SK-N-SH (cell line): Measurements from ENCODE around the gene PDE9A. TPM values are rescaled to one million over a fixed set of nuclear protein-coding genes. Genes with fewer than 3 reads are reported as not detected.

Experiments
- CTCF ChIA-PET: fragments of 300-600, 350-600 bp; formaldehyde crosslinking; extraction: SDS; loops from one replicate; lab custom pipeline; 2021; lab: Yijun Ruan, JAX
- POLR2A ChIA-PET: fragments of 350-600 bp; sonication (Branson Sonifier 250); formaldehyde crosslinking; extraction: SDS; loops from one replicate; lab custom pipeline; 2020; ENCODE audit warnings: antibody characterized with exemption, inconsistent platforms; lab: Yijun Ruan, JAX
- DNase-seq: peaks from one replicate; pipeline ENCODE4 v3.0.0; 2012
- H2AFZ ChIP-seq: fragments of 200-600 bp; sonication (generic); 2 replicates; pipeline ENCODE4 v1.8.1; 2016; ENCODE audit warnings: antibody characterized with exemption, mild to moderate bottlenecking, low read depth
- H3F3A ChIP-seq: fragments of 200-600 bp; sonication (generic); replicated peaks from 2 replicates; pipeline ENCODE3; 2016; ENCODE audit warnings: antibody characterized with exemption, mild to moderate bottlenecking; ENCODE audit not compliant: insufficient read depth
- H3K27ac ChIP-seq, 2 experiments: fragments of 200-500 bp in 1 of 2; fragments of 200-600 bp in 1 of 2; sonication (Bioruptor generic) in 1 of 2; sonication (generic), shearing (Covaris generic) in 1 of 2; 2 replicates each; pipeline versions ENCODE4 v1.5.1 to v1.6.1; 2014 to 2016; ENCODE audit warnings: low read depth in 2 of 2, inconsistent platforms in 1 of 2, low read length in 1 of 2, mild to moderate bottlenecking in 1 of 2, mixed read lengths in 1 of 2
- H3K27me3 ChIP-seq: fragments of 200-600 bp; sonication (generic), shearing (Covaris generic); 2 replicates; pipeline ENCODE4 v1.6.1; 2016; ENCODE audit warnings: mixed run types; ENCODE audit not compliant: insufficient read depth
- H3K36me3 ChIP-seq, 2 experiments: fragments of 200-500 bp in 1 of 2; fragments of 200-600 bp in 1 of 2; sonication (Bioruptor generic) in 1 of 2; sonication (generic) in 1 of 2; replicated peaks in 1 of 2; 2 replicates each; pipeline versions ENCODE3 to v1.5.1; 2014 to 2016; ENCODE audit warnings: low read length in 1 of 2, mild to moderate bottlenecking in 1 of 2; ENCODE audit not compliant: insufficient read depth in 2 of 2, control insufficient read depth in 1 of 2
- H3K4me1 ChIP-seq, 2 experiments: fragments of 200-500 bp in 1 of 2; fragments of 200-600 bp in 1 of 2; sonication (Bioruptor generic) in 1 of 2; sonication (generic), shearing (Covaris generic) in 1 of 2; 2 replicates each; pipeline versions ENCODE4 v1.5.1 to v1.6.1; 2014 to 2016; ENCODE audit warnings: low read depth in 1 of 2, low read length in 1 of 2, mixed run types in 1 of 2; ENCODE audit not compliant: insufficient read depth in 2 of 2, control insufficient read depth in 1 of 2
- H3K4me2 ChIP-seq: fragments of 200-600 bp; sonication (generic), shearing (Covaris generic); 2 replicates; pipeline ENCODE4 v1.6.1; 2017; ENCODE audit warnings: mixed run types
- H3K4me3 ChIP-seq, 2 experiments: fragments of 200-500 bp in 1 of 2; fragments of 200-600 bp in 1 of 2; sonication (Bioruptor generic) in 1 of 2; sonication (generic), shearing (Covaris generic) in 1 of 2; 2 replicates each; pipeline versions ENCODE4 v1.5.1 to v1.8.1; 2014 to 2016; ENCODE audit warnings: low read depth in 2 of 2, inconsistent platforms in 1 of 2, low read length in 1 of 2, mild to moderate bottlenecking in 1 of 2, mixed read lengths in 1 of 2, moderate library complexity in 1 of 2
- H3K79me2 ChIP-seq: fragments of 200-600 bp; sonication (generic); 2 replicates; pipeline ENCODE4 v1.8.1; 2017; ENCODE audit warnings: mild to moderate bottlenecking; ENCODE audit not compliant: insufficient read depth
- H3K9ac ChIP-seq: fragments of 200-600 bp; sonication (generic); 2 replicates; pipeline ENCODE4 v1.6.1; 2017; ENCODE audit warnings: mixed run types
- H3K9me2 ChIP-seq: fragments of 200-600 bp; sonication (generic); 2 replicates; pipeline ENCODE4 v1.6.1; 2017; ENCODE audit warnings: mixed run types
- H3K9me3 ChIP-seq: fragments of 200-600 bp; sonication (generic); 2 replicates; pipeline ENCODE4 v1.6.1; 2017; ENCODE audit warnings: mixed run types, mild to moderate bottlenecking, moderate library complexity
- H4K20me1 ChIP-seq: fragments of 200-600 bp; sonication (generic); 2 replicates; pipeline ENCODE4 v1.6.1; 2017; ENCODE audit warnings: mild to moderate bottlenecking, mixed run types; ENCODE audit not compliant: insufficient read depth
- ELF1 ChIP-seq: IDR thresholded peaks from 2 replicates; pipeline ENCODE4 v1.4.0; 2012
- EZH2phosphoT487 ChIP-seq: fragments of 200-600 bp; sonication (generic); IDR thresholded peaks from 2 replicates; pipeline ENCODE4 v1.6.1; 2017; ENCODE audit warnings: low read depth, mixed run types, mild to moderate bottlenecking, antibody characterized with exemption, moderate library complexity, borderline replicate concordance
- FOXJ3 ChIP-seq: sonication (generic); formaldehyde crosslinking; IDR thresholded peaks from 2 replicates; pipeline ENCODE4 v1.5.1; 2020; ENCODE audit warnings: mild to moderate bottlenecking, missing genetic modification reagents
- FOXM1 ChIP-seq: IDR thresholded peaks from 2 replicates; pipeline ENCODE4 v1.4.0; 2012; ENCODE audit warnings: low read depth, mild to moderate bottlenecking
- GABPA ChIP-seq: IDR thresholded peaks from 2 replicates; pipeline ENCODE4 v1.4.0; 2012; ENCODE audit warnings: low read depth, mild to moderate bottlenecking
- GATA2 ChIP-seq: sonication (generic); formaldehyde crosslinking; IDR thresholded peaks from 2 replicates; pipeline ENCODE4 v1.5.0; 2020; ENCODE audit warnings: mild to moderate bottlenecking, missing genetic modification reagents
- MEF2A ChIP-seq: IDR thresholded peaks from 2 replicates; pipeline ENCODE4 v1.4.0; 2012; ENCODE audit warnings: low read depth, borderline replicate concordance
- RCOR1 ChIP-seq: fragments of 150-350 bp; IDR thresholded peaks from 2 replicates; pipeline ENCODE4 v1.6.1; 2017; ENCODE audit warnings: antibody characterized with exemption, low read length
- RXRA ChIP-seq: IDR thresholded peaks from 2 replicates; pipeline ENCODE4 v1.4.0; 2012; ENCODE audit warnings: low read depth, mild to moderate bottlenecking, borderline replicate concordance
- SIN3A ChIP-seq: IDR thresholded peaks from 2 replicates; pipeline ENCODE4 v1.6.1; 2012; ENCODE audit warnings: low read depth, mild to moderate bottlenecking, low read length, moderate library complexity, borderline replicate concordance
- SMC3 ChIP-seq: IDR thresholded peaks from 2 replicates; pipeline ENCODE4 v1.6.1; 2012; ENCODE audit warnings: low read depth, low read length, improper control_type of control experiment
- TAF1 ChIP-seq: IDR thresholded peaks from 2 replicates; pipeline ENCODE4 v1.6.1; 2012; ENCODE audit warnings: low read depth, mild to moderate bottlenecking, low read length, moderate library complexity, borderline replicate concordance
- TCF12 ChIP-seq: IDR thresholded peaks from 2 replicates; pipeline ENCODE4 v1.4.0; 2012
- TEAD4 ChIP-seq: IDR thresholded peaks from 2 replicates; pipeline ENCODE4 v1.4.0; 2012; ENCODE audit warnings: mild to moderate bottlenecking, borderline replicate concordance; ENCODE audit not compliant: insufficient read depth
- YY1 ChIP-seq: IDR thresholded peaks from 2 replicates; pipeline ENCODE4 v1.4.0; 2012; ENCODE audit warnings: low read depth, mild to moderate bottlenecking
- WGBS: methylation state at CpG from one replicate; pipeline ENCODE4 v1.1.6; 2017; ENCODE audit warnings: low lambda C conversion rate; 5-methylcytosine and 5-hydroxymethylcytosine counted together
- polyA plus RNA-seq, 3 experiments: library from polyadenylated mRNA; depleted of rRNA; stranded (reverse); fragments of >200 nt; gene quantifications; 2 replicates each; pipeline ENCODE4 v1.2.3, GENCODE V29; 2012
- TF ChIP-seq, protein P1 (sequence below): IDR thresholded peaks from 2 replicates; pipeline ENCODE4; 2012
- TF ChIP-seq, protein P2 (sequence below): fragments of 150-350 bp; IDR thresholded peaks from 2 replicates; pipeline ENCODE4 v1.6.1; 2016; ENCODE audit warnings: mild to moderate bottlenecking, low read depth, low read length
- TF ChIP-seq, protein P3 (sequence below): fragments of 200-600 bp; sonication (generic); IDR thresholded peaks from 2 replicates; pipeline ENCODE4 v1.6.1; 2017; ENCODE audit warnings: antibody characterized with exemption, mild to moderate bottlenecking, moderate library complexity
- TF ChIP-seq, protein P4 (sequence below): IDR thresholded peaks from 2 replicates; pipeline ENCODE4 v1.4.0; 2012; ENCODE audit warnings: low read depth
- TF ChIP-seq, protein P5 (sequence below): IDR thresholded peaks from 2 replicates; pipeline ENCODE4 v1.4.0; 2012; ENCODE audit warnings: low read depth, borderline replicate concordance

PDE9A gene
- polyA plus RNA-seq, 1 of the 3 experiments (the other 2 are of a cell fraction), result 0.28 TPM

DNA sequence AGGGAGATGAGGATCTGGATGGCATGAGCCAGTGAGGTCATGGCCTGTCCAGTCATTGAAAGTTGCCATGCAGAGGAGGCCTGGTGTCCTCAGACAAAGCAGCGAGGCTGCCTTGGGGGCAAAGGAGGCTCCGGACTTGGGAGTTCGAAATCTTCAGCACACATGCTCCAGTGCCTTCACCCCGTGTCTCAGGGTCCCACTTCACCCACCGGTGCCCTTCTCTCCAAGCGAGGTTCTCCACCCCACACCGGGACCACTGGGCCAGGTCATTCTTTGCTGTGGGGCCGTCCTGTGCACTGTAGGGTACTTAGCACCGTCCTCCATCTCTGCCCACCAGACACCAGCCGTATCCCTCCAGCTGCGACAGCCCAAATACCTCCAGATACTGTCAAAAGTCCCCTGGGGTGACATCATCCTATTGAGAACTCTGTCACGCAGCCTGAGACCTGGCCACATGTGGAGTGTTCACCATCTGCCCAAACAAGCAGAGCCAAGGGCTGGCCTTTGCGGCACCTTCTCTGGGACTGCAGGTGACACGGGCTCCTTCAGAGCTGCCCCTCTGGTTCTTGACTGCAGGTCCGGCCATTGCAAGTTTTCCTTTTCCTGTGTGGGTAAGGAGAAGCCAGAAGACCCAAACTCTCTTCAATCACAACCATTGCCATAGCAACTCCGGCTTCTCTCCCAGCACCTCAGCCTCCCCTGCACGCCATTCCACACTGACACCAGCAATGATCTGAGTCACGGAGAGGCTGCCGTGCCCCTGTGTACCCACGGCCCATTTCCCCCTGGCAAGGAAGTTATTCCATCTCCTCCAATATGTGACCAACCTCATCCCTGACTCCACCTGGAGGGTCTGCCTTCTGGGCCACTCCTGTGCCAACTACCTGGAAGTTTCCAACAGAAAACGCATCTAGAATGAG, 20.4 kb upstream of the PDE9A start:
- no peaks in the 10 kb centered on the region for H3K9me2 ChIP-seq
- CTCF ChIA-PET, result interaction anchor here (0.8 kb wide), 1 partner anchor 8 kb away, joined by 3 read pairs; no protein-coding TSS in a partner anchor
- no peak overlapping the region for H2AFZ ChIP-seq
- H3K27me3 ChIP-seq, result no peaks in the 10 kb centered on the region
- no peaks in the 10 kb centered on the region for H3K79me2 ChIP-seq
- H3K9ac ChIP-seq, result no peak overlapping the region
- DNase-seq, result no peak
- no peak overlapping the region for H3K27ac ChIP-seq
- no peaks in the 10 kb centered on the region for H4K20me1 ChIP-seq
- TF ChIP-seq, protein P1, sequence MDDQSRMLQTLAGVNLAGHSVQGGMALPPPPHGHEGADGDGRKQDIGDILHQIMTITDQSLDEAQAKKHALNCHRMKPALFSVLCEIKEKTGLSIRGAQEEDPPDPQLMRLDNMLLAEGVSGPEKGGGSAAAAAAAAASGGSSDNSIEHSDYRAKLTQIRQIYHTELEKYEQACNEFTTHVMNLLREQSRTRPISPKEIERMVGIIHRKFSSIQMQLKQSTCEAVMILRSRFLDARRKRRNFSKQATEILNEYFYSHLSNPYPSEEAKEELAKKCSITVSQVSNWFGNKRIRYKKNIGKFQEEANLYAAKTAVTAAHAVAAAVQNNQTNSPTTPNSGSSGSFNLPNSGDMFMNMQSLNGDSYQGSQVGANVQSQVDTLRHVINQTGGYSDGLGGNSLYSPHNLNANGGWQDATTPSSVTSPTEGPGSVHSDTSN, result no peak
- TF ChIP-seq RCOR1 (no peak), TEAD4 (no peak), RXRA (no peak), SIN3A (no peak), TCF12 (no peak), YY1 (no peak), MEF2A (no peak), FOXM1 (no peak), FOXJ3 (CRISPR knock-in tag) (no peak), GATA2 (CRISPR knock-in tag) (no peak), GABPA (no peak), EZH2phosphoT487 (no peak), ELF1 (no peak), TAF1 (no peak), SMC3 (no peak)
- TF ChIP-seq, protein P2, sequence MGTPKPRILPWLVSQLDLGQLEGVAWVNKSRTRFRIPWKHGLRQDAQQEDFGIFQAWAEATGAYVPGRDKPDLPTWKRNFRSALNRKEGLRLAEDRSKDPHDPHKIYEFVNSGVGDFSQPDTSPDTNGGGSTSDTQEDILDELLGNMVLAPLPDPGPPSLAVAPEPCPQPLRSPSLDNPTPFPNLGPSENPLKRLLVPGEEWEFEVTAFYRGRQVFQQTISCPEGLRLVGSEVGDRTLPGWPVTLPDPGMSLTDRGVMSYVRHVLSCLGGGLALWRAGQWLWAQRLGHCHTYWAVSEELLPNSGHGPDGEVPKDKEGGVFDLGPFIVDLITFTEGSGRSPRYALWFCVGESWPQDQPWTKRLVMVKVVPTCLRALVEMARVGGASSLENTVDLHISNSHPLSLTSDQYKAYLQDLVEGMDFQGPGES, result no peak
- TF ChIP-seq, protein P3, sequence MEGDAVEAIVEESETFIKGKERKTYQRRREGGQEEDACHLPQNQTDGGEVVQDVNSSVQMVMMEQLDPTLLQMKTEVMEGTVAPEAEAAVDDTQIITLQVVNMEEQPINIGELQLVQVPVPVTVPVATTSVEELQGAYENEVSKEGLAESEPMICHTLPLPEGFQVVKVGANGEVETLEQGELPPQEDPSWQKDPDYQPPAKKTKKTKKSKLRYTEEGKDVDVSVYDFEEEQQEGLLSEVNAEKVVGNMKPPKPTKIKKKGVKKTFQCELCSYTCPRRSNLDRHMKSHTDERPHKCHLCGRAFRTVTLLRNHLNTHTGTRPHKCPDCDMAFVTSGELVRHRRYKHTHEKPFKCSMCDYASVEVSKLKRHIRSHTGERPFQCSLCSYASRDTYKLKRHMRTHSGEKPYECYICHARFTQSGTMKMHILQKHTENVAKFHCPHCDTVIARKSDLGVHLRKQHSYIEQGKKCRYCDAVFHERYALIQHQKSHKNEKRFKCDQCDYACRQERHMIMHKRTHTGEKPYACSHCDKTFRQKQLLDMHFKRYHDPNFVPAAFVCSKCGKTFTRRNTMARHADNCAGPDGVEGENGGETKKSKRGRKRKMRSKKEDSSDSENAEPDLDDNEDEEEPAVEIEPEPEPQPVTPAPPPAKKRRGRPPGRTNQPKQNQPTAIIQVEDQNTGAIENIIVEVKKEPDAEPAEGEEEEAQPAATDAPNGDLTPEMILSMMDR, result no peak
- TF ChIP-seq, protein P4, sequence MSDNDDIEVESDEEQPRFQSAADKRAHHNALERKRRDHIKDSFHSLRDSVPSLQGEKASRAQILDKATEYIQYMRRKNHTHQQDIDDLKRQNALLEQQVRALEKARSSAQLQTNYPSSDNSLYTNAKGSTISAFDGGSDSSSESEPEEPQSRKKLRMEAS, result no peak
- TF ChIP-seq, protein P5, sequence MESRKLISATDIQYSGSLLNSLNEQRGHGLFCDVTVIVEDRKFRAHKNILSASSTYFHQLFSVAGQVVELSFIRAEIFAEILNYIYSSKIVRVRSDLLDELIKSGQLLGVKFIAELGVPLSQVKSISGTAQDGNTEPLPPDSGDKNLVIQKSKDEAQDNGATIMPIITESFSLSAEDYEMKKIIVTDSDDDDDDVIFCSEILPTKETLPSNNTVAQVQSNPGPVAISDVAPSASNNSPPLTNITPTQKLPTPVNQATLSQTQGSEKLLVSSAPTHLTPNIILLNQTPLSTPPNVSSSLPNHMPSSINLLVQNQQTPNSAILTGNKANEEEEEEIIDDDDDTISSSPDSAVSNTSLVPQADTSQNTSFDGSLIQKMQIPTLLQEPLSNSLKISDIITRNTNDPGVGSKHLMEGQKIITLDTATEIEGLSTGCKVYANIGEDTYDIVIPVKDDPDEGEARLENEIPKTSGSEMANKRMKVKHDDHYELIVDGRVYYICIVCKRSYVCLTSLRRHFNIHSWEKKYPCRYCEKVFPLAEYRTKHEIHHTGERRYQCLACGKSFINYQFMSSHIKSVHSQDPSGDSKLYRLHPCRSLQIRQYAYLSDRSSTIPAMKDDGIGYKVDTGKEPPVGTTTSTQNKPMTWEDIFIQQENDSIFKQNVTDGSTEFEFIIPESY, result no peak
- H3K36me3 ChIP-seq, result no peaks in the 10 kb centered on the region
- no peak overlapping the region for H3K4me3 ChIP-seq
- no peaks in the 10 kb centered on the region for H3F3A ChIP-seq
- H3K4me2 ChIP-seq, result no peak overlapping the region
- no peaks in the 10 kb centered on the region for H3K4me1 ChIP-seq
- POLR2A ChIA-PET, result no interaction called here
- WGBS, result 47% methylated on average over 16 of the region's 21 CpGs
- no peaks in the 10 kb centered on the region for H3K9me3 ChIP-seq
